GM12801 (cell line): ENCODE measurements around the gene CCDC77.

Experiments
- CTCF ChIP-seq: IDR thresholded peaks from one replicate; pipeline ENCODE4 v1.5.1; 2011; ENCODE audit warnings: control low read depth; ENCODE audit not compliant: insufficient read length; ENCODE audit errors: extremely low read depth

The CCDC77 gene

GRCh38 chr12:388541-389141 lies 12.8 kb upstream of the CCDC77 start:
- TF ChIP-seq CTCF, result no peak

GRCh38 chr12:389142-390096 lies 12.0 kb upstream of the CCDC77 start, which contains the start of gene KDM5A:
TSS of gene KDM5A (minus strand) at chr12:389320. CDS start at chr12:389091, 229 bp downstream.
- TF ChIP-seq CTCF, result no peak

- no peak for TF ChIP-seq CTCF
Measured at GRCh38 chr12:400828-401227, 616 bp upstream of the CCDC77 start.

GRCh38 chr12:402029-402389 lies 565 bp downstream of the CCDC77 start:
- no peak for TF ChIP-seq CTCF

- TF ChIP-seq CTCF, result no peak
Measured at GRCh38 chr12:414859-415258, 13.4 kb downstream of the CCDC77 start.

GRCh38 chr12:418432-418831 lies 17.0 kb downstream of the CCDC77 start:
- no peak for TF ChIP-seq CTCF

- TF ChIP-seq CTCF, result no peak
Measured at GRCh38 chr12:422526-422925, 21.1 kb downstream of the CCDC77 start.
